NCI-H146 treated with DMSO at 0.1 percent for 48 hours (cell line): ENCODE measurements around the gene SLAIN2.
A peak's percentile ranks its signal among the peaks of the same experiment; 100 is the strongest.

ENCODE experiments used
- DNase-seq: peaks from one replicate; lab custom pipeline; 2025; ENCODE audit not compliant: unreplicated experiment; lab: John Stamatoyannopoulos, UW

The SLAIN2 gene

GRCh38 chr4:48333587-48333986, 7.7 kb upstream of the SLAIN2 start:
- no peak for DNase-seq

GRCh38 chr4:48334236-48334635, 7.1 kb upstream of the SLAIN2 start:
- DNase-seq = no peak

- DNase-seq = no peak
These were observed 6.4 kb upstream of the SLAIN2 start for GRCh38 chr4:48334900-48335384.

- DNase-seq = no peak
These were observed 5.0 kb upstream of the SLAIN2 start for GRCh38 chr4:48336146-48336870.

- DNase-seq = no peak
These were observed 3.6 kb upstream of the SLAIN2 start for GRCh38 chr4:48337731-48338130.

GRCh38 chr4:48339642-48340041, 1.7 kb upstream of the SLAIN2 start:
- DNase-seq = no peak

- DNase-seq = no peak
These were observed 909 bp upstream of the SLAIN2 start for GRCh38 chr4:48340276-48340964.

- DNase-seq = peak; percentile 33
These were observed 662 bp downstream of the SLAIN2 start for GRCh38 chr4:48341776-48342605.

GRCh38 chr4:48342606-48342880, 1.2 kb downstream of the SLAIN2 start:
- no peak for DNase-seq

GRCh38 chr4:48343035-48343434, 1.7 kb downstream of the SLAIN2 start:
- DNase-seq = no peak

- no peak for DNase-seq
These were observed 2.2 kb downstream of the SLAIN2 start for GRCh38 chr4:48343551-48343950.

GRCh38 chr4:48345542-48345941, 4.2 kb downstream of the SLAIN2 start:
- DNase-seq = no peak

GRCh38 chr4:48346594-48346993, 5.3 kb downstream of the SLAIN2 start:
- no peak for DNase-seq

- no peak for DNase-seq
These were observed 6.1 kb downstream of the SLAIN2 start for GRCh38 chr4:48347282-48347921.

- DNase-seq = no peak
These were observed 9.5 kb downstream of the SLAIN2 start for GRCh38 chr4:48350871-48351270.

- DNase-seq = no peak
These were observed 11.5 kb downstream of the SLAIN2 start for GRCh38 chr4:48352793-48353192.

- no peak for DNase-seq
These were observed 15.0 kb downstream of the SLAIN2 start for GRCh38 chr4:48356355-48356754.

- DNase-seq = no peak
These were observed 19.1 kb downstream of the SLAIN2 start for GRCh38 chr4:48360285-48361011.

- no peak for DNase-seq
These were observed 19.7 kb downstream of the SLAIN2 start for GRCh38 chr4:48361012-48361400.

- DNase-seq = no peak
These were observed 25.3 kb downstream of the SLAIN2 start for GRCh38 chr4:48366611-48367010.

- DNase-seq = no peak
These were observed 25.7 kb downstream of the SLAIN2 start for GRCh38 chr4:48367016-48367415.
